Thymus (tissue), 11 donors: Measurements from ENCODE around the gene TMEM94. TPM values are rescaled to one million over a fixed set of nuclear protein-coding genes. Genes with fewer than 3 reads are reported as not detected.
"Not testable (repeated sequence)": the region's sequence is repeated elsewhere in the genome, so short reads cannot be mapped to it uniquely, and the experiment has no call there.

Experiments used
- DNase-seq, 9 donors: peaks; one replicate each; pipeline ENCODE4 v3.0.0-alpha.2; 2013; ENCODE audit warnings: low spot score in 9 of 9, low read depth in 6 of 9, missing footprints in 1 of 9
- H3K27ac ChIP-seq, 2 donors: one replicate each; pipeline ENCODE4 v1.5.1; 2013; ENCODE audit warnings: control low read depth in 1 of 2, low read depth in 1 of 2, low read length in 1 of 2, mild to moderate bottlenecking in 1 of 2, moderate library complexity in 1 of 2
- H3K27me3 ChIP-seq, 2 donors: one replicate each; pipeline ENCODE4 v1.5.1; 2013; ENCODE audit warnings: low read length in 1 of 2; ENCODE audit not compliant: control insufficient read depth in 2 of 2, insufficient read depth in 1 of 2
- H3K36me3 ChIP-seq, 2 donors: one replicate each; pipeline ENCODE4 v1.5.1; 2013; ENCODE audit warnings: low read length in 1 of 2, mild to moderate bottlenecking in 1 of 2, moderate library complexity in 1 of 2; ENCODE audit not compliant: control insufficient read depth in 2 of 2, insufficient read depth in 2 of 2
- H3K4me1 ChIP-seq, 2 donors: one replicate each; pipeline ENCODE4 v1.5.1; 2013; ENCODE audit warnings: low read length in 2 of 2; ENCODE audit not compliant: control insufficient read depth in 2 of 2, insufficient read depth in 2 of 2
- H3K4me3 ChIP-seq, 2 donors: one replicate each; pipeline ENCODE4 v1.5.1; 2013; ENCODE audit warnings: low read length in 2 of 2, control low read depth in 1 of 2, mild to moderate bottlenecking in 1 of 2
- H3K9me3 ChIP-seq, 2 donors: one replicate each; pipeline ENCODE4 v1.5.1; 2013; ENCODE audit warnings: low read length in 1 of 2, mild to moderate bottlenecking in 1 of 2; ENCODE audit not compliant: control insufficient read depth in 2 of 2, insufficient read depth in 1 of 2
- WGBS: extraction: QIAGEN DNeasy Blood & Tissue Kit; methylation state at CpG from one replicate; pipeline ENCODE4 v1.1.7; 2013; 5-methylcytosine and 5-hydroxymethylcytosine counted together
- polyA plus RNA-seq: library from polyadenylated mRNA; stranded (reverse); fragments of 200-250 nt; gene quantifications from one replicate; pipeline ENCODE4 v1.2.3, GENCODE V29; 2013
- total RNA-seq: library from RNA; stranded (reverse); fragments of 120-200 nt; gene quantifications from one replicate; pipeline ENCODE4 v1.2.4, GENCODE V29; 2013
- donor health status: healthy.

TMEM94 gene
- total and polyA plus RNA-seq, 2 donors: 16.1 to 64.5 TPM

DNA sequence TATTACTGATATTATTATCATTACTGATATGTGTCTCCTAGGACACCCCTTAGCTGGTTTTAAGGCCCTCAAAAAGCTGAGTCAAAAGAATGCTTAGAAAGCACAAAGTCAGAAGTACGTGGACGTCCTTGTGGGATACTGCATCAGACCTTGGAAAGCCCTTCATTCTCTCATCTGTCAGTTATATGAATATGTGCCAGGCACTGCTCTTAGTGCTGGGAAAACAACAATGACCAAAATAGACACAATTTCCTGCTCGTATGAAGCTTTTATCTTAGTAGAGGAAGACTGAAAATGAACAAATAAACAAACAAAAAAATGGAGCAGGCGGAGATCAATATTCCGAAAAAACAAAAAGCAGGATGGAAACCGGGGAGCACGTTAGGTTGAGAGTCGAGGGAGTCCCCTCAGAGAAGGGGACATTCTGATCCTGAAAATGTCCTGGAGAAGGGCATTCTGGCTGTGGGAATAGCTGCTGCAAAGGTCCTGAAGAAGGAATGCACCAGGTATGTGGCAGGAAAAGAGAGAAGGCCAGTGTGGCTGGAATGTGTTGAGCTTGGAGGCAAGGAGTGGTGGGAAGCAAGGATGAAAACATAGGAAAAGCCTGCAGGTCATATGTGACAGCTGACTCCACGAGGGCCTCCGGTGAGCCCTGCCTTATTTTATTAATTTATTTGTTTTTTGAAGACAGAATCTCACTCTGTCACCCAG, 15.5 kb upstream of the TMEM94 start:
- Histone ChIP-seq H3K27ac (no peak overlapping the region), H3K36me3 (no peaks in the 10 kb centered on the region), H3K4me1 (peaks cover 0 to 5% of the 10 kb centered on the region in 2 donors), H3K27me3 (no peaks in the 10 kb centered on the region), H3K9me3 (no peaks in the 10 kb centered on the region), H3K4me3 (no peak overlapping the region)
- WGBS: 88% methylated on average over 10 of the region's 10 CpGs
- no peak for DNase-seq

DNA sequence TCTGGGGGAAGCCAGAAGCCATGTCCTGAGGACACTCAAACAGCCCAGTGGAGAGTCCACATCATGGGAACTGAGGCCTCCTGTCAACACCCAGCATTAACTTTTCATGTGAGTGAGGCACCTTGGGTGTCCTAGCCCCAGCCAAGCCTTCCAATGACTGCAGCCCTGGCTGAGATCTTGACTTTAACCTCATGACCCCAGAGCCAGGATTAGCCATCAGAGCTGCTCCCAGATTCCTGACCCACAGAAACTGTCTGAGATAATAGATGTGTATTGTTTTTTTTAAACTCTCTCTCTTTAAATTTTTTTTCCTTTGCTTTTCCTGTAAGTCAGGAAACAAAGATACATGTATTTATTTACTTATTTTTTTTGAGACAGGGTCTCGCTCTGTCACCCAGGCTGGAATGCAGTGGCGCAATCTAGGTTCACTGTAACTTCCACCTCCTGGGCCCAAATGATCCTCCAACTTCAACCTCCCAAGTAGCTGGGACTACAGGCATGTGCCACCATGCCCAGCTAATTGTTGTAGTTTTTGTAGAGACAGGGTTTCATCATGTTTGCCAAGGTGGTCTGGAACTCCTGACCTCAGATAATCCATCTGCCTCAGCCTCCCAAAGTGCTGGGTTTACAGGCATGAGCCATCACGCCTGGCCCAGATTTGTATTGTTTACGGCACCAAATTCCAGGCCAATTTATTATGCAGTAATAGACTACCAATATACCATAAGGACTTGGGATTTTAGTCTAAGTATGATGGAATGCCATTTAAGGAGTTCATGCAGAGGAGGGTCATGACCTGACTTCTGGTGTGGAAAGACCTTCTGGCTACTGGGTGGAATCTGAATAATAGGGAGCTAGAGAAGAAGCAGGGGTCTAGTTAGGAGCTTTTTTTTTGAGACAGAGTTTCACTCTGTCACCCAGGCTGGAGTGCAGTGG, 14.0 kb upstream of the TMEM94 start:
- Histone ChIP-seq H3K9me3 (no peaks in the 10 kb centered on the region), H3K27me3 (no peaks in the 10 kb centered on the region), H3K36me3 (no peaks in the 10 kb centered on the region), H3K4me3 (no peak overlapping the region), H3K4me1 (no peaks in the 10 kb centered on the region), H3K27ac (no peak overlapping the region)
- DNase-seq: no peak
- 83% methylated on average over 4 of the region's 4 CpGs for WGBS

GRCh38 chr17:75445296-75445695, 11.1 kb upstream of the TMEM94 start:
- Histone ChIP-seq H3K27ac (no peak overlapping the region), H3K4me1 (no peaks in the 10 kb centered on the region), H3K9me3 (no peaks in the 10 kb centered on the region), H3K36me3 (no peaks in the 10 kb centered on the region), H3K4me3 (no peak overlapping the region), H3K27me3 (no peaks in the 10 kb centered on the region)
- WGBS: 98% methylated on average over 3 of the region's 3 CpGs
- no peak for DNase-seq

GRCh38 chr17:75445896-75446295, 10.5 kb upstream of the TMEM94 start:
- not testable (repeated sequence) for H3K4me1 ChIP-seq, H3K4me3 ChIP-seq, H3K27ac ChIP-seq, DNase-seq, H3K36me3 ChIP-seq, H3K27me3 ChIP-seq, H3K9me3 ChIP-seq
- WGBS: 97% methylated on average over 6 of the region's 6 CpGs

DNA sequence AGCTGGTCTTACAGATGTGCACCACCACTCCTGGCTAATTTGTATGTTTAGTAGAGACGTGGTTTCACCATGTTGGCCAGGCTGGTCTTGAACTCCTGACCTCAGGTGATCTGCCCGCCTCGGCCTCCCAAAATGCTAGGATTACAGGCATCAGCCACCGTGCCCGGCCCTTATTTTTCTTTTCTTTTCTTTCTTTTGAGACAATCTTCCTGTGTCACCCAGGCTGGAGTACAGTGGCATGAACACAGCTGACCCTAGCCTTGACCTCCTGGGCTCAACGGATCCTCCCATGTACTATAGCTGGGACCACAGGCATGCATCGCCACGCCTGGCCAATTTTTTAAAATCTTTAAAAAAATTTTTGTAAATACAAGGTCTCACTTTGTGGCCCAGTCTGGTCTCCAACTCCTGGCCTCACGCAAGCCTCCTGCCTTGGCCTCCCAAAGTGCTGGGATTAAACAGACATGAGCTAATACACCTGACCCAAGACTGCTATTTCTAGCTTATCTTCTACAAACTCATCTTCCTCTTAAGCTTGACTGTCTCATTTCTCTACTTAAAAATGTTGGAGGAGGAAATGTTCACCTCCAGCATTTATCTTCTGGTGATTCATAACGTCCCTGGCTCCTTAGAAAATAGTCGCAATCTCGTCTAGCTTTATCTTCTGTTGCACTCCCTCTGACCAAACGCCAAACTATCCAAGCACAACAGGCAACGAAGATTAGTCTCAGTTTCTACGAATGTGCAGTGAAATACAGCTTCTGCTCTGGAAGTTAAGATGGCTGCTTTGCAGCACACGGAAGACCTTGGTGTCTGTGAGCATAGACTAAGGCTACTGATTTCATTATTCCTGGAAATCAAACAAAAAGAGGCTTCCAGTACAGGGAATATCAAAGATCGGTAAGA, 8.2 kb upstream of the TMEM94 start:
- Histone ChIP-seq H3K4me3 (no peak overlapping the region), H3K4me1 (no peaks in the 10 kb centered on the region), H3K9me3 (no peaks in the 10 kb centered on the region), H3K27ac (no peak overlapping the region), H3K36me3 (no peaks in the 10 kb centered on the region), H3K27me3 (no peaks in the 10 kb centered on the region)
- no peak for DNase-seq
- 90% methylated on average over 17 of the region's 17 CpGs for WGBS

GRCh38 chr17:75450270-75450669, 6.2 kb upstream of the TMEM94 start:
- no peak for DNase-seq
- H3K4me3 ChIP-seq: no peak overlapping the region
- H3K36me3 ChIP-seq: no peaks in the 10 kb centered on the region
- 95% methylated on average over 4 of the region's 4 CpGs for WGBS
- no peaks in the 10 kb centered on the region for H3K4me1 ChIP-seq
- H3K9me3 ChIP-seq: no peaks in the 10 kb centered on the region
- H3K27me3 ChIP-seq: no peaks in the 10 kb centered on the region
- no peak overlapping the region for H3K27ac ChIP-seq

DNA sequence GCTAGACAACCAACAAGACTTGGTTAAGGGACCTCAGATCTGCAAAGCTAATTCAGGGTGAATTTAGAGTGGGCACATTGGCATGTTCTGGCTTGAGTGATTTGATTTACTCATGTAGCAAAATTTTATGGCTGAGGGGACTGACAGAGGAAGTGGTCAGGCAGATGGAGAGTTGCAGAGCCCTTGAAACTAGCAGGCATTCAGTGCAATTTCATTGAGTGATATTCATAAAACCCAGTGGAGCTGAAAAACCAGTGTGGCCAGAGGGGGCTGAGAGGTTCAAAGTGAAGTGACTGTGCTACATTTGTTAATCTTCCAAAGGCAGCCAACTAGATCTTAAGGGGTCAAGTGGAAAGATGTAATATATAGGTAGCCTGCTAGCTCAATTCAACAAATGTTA, 2.2 kb upstream of the TMEM94 start:
- DNase-seq: no peak
- Histone ChIP-seq H3K27ac (no peak overlapping the region), H3K4me1 (peaks cover 7 to 19% of the 10 kb centered on the region in 2 donors), H3K4me3 (no peak overlapping the region), H3K27me3 (no peaks in the 10 kb centered on the region), H3K9me3 (no peaks in the 10 kb centered on the region), H3K36me3 (no peaks in the 10 kb centered on the region)

DNA sequence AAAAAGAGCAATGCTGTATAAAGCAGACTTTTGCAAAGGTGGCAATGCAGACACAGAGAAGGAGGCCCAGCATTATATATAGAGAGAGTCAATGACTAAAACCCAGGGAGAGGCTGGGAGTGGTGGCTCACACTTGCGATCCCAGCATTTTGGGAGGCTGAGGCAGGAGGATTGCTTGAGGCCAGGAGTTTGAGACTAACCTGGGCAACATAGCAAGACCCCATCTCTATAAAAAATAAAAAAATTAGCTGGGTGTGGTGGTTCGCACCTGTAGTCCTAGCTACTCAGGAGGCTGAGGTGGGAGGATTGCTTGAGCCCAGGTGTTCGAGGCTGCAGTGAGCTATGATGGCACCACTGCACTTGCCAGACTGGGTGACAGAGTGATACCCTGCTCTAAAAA, 1.8 kb upstream of the TMEM94 start:
- not testable (repeated sequence) for H3K36me3 ChIP-seq, H3K27me3 ChIP-seq, H3K27ac ChIP-seq, H3K4me3 ChIP-seq, H3K9me3 ChIP-seq, DNase-seq
- H3K4me1 ChIP-seq: peaks cover 7 to 19% of the 10 kb centered on the region in 2 donors
- WGBS: over 99% methylated on average over 3 of the region's 3 CpGs
